ENCODE measurements around the gene SFXN4. TPM values are rescaled to one million over a fixed set of nuclear protein-coding genes. Genes with fewer than 3 reads are reported as not detected.
"Not testable (repeated sequence)": the region's sequence is repeated elsewhere in the genome, so short reads cannot be mapped to it uniquely, and the experiment has no call there.

Gene SFXN4
- total and polyA plus RNA-seq, 9 donors, result 11.8 to 54.9 (median 18.9) TPM

DNA sequence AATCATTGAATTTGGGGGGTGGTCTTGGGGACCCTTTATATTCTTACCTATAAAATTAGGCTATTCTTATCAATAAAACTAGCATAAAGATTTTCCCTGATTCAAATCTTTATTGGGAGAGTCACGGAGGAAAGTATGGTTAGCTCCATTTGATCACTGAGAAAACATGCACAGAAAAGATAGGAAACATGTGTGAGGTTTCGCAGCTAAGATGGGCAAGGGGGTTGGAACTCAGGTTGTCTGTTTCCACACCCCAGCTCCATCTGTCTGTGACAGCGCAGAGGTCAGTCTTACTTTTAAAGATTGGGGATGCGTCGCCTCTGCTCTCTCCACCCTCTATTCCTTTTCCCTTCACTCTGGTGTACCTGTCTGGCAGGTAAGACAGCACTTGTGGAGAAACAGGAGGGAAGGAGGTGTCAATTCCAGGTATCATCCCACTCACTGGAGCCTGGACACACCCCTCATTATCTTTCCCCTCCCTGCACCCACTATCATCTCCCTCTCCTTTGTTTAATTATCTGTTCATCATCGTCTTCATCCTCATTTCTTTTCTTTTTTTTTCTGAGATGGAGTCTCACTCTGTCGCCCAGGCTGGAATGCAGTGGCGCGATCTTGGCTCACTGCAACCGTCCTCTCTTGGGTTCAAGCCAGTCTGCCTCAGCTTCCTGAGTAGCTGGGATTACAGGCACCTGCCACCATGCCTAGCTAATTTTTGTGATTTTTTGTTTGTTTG lies 64.0 kb downstream of the SFXN4 start:
- DNase-seq, result no peak
- Histone ChIP-seq H3K9me3 (no peaks in the 10 kb centered on the region), H3K36me3 (no peaks in the 10 kb centered on the region), H3K27ac (no peak overlapping the region), H3K4me3 (no peak overlapping the region), H3K27me3 (no peaks in the 10 kb centered on the region), H3K4me1 (ENCODE audit: insufficient read depth) (peaks cover 7% of the 10 kb centered on the region)
- no peak for TF ChIP-seq EP300 (IDR thresholded peaks at IDR 0.05)
- TF ChIP-seq POLR2A (IDR thresholded peaks at IDR 0.05), result no peak
- TF ChIP-seq, protein P1, sequence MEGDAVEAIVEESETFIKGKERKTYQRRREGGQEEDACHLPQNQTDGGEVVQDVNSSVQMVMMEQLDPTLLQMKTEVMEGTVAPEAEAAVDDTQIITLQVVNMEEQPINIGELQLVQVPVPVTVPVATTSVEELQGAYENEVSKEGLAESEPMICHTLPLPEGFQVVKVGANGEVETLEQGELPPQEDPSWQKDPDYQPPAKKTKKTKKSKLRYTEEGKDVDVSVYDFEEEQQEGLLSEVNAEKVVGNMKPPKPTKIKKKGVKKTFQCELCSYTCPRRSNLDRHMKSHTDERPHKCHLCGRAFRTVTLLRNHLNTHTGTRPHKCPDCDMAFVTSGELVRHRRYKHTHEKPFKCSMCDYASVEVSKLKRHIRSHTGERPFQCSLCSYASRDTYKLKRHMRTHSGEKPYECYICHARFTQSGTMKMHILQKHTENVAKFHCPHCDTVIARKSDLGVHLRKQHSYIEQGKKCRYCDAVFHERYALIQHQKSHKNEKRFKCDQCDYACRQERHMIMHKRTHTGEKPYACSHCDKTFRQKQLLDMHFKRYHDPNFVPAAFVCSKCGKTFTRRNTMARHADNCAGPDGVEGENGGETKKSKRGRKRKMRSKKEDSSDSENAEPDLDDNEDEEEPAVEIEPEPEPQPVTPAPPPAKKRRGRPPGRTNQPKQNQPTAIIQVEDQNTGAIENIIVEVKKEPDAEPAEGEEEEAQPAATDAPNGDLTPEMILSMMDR (IDR thresholded peaks at IDR 0.05), result no peak
- intact Hi-C loops (cut with DNase I), result loop anchor here in 1 of 4 donors (10.0 kb wide), 1 partner anchor 63 kb away; the partner anchor contains the start of gene SFXN4
- WGBS, 3 donors, result 50 to 61% (median 56%) methylated on average over 10 of the region's 10 CpGs

DNA sequence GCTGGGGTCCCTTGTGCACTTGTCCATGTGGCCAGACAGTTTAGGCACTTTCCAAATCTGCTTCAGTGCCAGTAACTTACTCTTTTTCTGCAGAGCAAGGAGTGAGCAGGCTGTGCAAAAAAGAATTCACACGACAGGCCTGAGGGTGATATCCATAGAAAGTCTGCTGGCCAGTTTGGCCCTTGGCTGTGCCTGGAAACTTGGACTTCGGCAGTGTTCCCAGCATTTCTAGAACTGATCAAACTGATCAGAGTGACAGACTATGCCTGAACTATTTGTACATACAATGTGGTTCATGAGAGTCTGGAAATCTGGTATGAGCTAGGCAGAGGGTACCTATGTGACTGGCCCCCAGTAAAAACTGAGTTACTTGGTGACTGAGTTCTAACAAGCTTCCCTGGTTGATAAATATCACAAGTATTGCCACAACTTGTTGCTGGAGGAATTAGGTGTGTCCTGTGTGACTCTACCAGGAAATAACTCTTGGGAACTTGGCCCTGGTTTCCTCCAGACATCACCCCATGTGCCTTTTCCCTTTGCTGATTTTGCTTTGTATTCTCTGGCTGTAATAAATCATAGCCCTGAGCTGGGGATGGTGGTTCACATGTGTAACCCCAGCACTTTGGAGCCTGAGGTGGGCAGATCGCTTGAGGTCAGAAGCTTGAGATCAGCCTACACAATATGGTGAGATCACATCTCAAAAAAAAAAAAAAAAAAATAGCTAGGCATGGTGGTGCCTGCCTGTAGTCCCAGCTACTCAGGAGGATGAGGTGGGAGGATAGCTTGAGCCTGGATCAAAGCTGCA lies 64.9 kb downstream of the SFXN4 start:
- WGBS, 3 donors, result 62 to 79% (median 71%) methylated on average over 3 of the region's 3 CpGs
- Histone ChIP-seq H3K4me3 (no peak overlapping the region), H3K9me3 (no peaks in the 10 kb centered on the region), H3K27ac (no peak overlapping the region), H3K27me3 (no peaks in the 10 kb centered on the region), H3K4me1 (ENCODE audit: insufficient read depth) (peaks cover 7% of the 10 kb centered on the region), H3K36me3 (no peaks in the 10 kb centered on the region)
- intact Hi-C loops (cut with DNase I), result loop anchor here in 1 of 4 donors (10.0 kb wide), 1 partner anchor 64 kb away; the partner anchor contains the start of gene SFXN4
- DNase-seq, result no peak
- TF ChIP-seq EP300 (IDR thresholded peaks at IDR 0.05) (no peak), POLR2A (IDR thresholded peaks at IDR 0.05) (no peak)
- TF ChIP-seq, protein P1 (IDR thresholded peaks at IDR 0.05), result no peak

DNA sequence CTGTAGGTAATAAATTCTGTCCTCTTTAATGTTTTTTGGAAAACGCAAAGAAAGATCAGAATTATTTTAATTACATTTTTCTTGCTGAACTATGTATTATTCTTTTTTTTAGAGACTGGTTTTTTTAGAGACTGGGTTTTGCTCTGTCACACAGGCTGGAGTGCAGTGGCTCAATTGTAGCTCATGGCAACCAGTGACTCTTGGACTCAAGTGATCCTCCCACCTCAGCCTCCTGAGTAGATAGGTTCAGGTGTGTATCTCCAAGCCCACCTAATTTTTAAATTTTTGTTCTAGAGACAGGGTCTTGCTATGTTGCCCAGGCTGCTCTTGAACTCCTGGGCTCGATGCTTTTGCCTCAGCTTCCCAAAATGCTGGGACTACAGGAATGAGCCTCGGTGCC lies 66.9 kb downstream of the SFXN4 start:
- TF ChIP-seq, protein P1 (IDR thresholded peaks at IDR 0.05), result no peak
- no peak for TF ChIP-seq EP300 (IDR thresholded peaks at IDR 0.05)
- TF ChIP-seq POLR2A (IDR thresholded peaks at IDR 0.05), result no peak
- Histone ChIP-seq H3K27me3 (no peaks in the 10 kb centered on the region), H3K36me3 (no peaks in the 10 kb centered on the region), H3K4me1 (ENCODE audit: insufficient read depth) (no peaks in the 10 kb centered on the region), H3K27ac (no peak overlapping the region), H3K9me3 (no peaks in the 10 kb centered on the region), H3K4me3 (no peak overlapping the region)
- intact Hi-C loops (cut with DNase I), result no loop called here
- no peak for DNase-seq
- WGBS, 3 donors, result 84 to 89% (median 86%) methylated on average over 3 of the region's 3 CpGs

DNA sequence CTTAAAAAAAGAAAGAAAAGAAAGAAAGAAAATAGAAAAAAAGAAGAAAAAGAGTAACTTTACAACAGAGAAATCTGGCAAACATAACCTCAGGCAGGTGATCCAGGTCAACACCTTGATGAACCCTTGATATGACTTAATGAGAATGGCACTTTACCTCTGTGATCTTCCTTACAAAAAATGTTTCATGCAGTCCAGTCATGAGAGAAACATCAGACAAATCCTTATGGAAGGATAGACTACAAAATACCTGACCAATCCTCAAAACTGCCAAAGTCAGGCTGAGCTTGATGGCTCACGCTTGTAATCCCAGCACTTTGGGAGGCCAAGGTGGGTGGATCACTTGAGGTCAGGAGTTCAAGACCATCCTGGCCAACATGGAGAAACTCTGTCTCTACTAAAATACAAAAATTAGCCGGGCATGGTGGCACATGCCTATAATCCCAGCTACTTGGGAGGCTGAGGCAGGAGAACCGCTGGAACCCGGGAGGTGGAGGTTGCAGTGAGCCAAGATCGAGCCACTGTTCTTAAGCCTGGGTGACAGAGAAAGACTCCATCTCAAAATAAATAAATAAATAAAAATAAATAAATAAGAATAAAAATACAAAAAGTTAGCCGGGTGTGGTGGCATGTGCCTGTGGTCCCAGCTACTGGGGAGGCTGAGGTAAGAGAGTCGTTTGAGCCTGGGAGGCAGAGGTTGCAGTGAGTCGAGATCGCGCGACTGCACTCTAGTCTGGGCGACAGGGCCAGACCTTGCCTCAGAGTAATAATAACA lies 68.7 kb downstream of the SFXN4 start:
- H3K9me3 ChIP-seq; H3K4me1 ChIP-seq (ENCODE audit: insufficient read depth); H3K4me3 ChIP-seq; intact Hi-C loops (cut with DNase I); DNase-seq; H3K36me3 ChIP-seq; H3K27ac ChIP-seq; H3K27me3 ChIP-seq: not testable (repeated sequence)
- 94 to 96% (median 94%) methylated on average over 12 of the region's 12 CpGs for WGBS, 3 donors

All from ovary (tissue), 9 donors.